Fibroblast of the aortic adventitia (primary cell): Measurements from ENCODE around the gene CEP164. TPM values are rescaled to one million over a fixed set of nuclear protein-coding genes. Genes with fewer than 3 reads are reported as not detected.

Experiments used
- DNase-seq: peaks from one replicate; pipeline ENCODE4 v3.0.0-alpha.2; 2010; ENCODE audit warnings: low read depth
- H3K4me3 ChIP-seq: 2 replicates; pipeline ENCODE4 v1.5.1; 2011; ENCODE audit warnings: low read depth, mild to moderate bottlenecking, control low read depth, low read length, moderate library complexity
- total RNA-seq: library from RNA; depleted of rRNA; stranded (reverse); fragments of >200 nt; gene quantifications from 2 replicates; pipeline ENCODE4 v1.2.3, GENCODE V29; 2012; ENCODE audit warnings: low replicate concordance
- TF ChIP-seq, protein P1 (sequence below): IDR thresholded peaks from 2 replicates; pipeline ENCODE4 v1.5.1; 2011; ENCODE audit warnings: mild to moderate bottlenecking, low read length, control low read depth, inconsistent platforms; ENCODE audit not compliant: insufficient read depth

The CEP164 gene
- total RNA-seq, 1 donor, result 38.5 TPM

DNA sequence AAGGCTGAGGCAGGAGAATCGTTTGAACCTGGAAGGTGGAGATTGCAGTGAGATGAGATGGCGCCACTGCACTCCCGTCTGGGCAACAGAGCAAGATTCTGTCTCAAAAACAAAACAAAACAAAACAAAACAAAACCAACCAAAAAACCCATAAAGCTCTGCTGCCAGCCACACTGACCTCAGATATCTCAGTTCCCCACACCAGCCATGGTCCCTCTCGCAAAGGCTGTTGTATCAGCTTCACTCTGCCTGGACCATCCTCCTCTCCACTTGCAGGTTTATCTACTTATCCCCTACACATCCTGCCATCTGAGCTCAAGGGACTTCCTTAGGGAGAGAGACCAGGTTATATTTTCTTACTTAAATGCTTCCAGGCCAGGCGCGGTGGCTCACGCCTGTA, 25.4 kb upstream of the CEP164 start:
- TF ChIP-seq, protein P1, sequence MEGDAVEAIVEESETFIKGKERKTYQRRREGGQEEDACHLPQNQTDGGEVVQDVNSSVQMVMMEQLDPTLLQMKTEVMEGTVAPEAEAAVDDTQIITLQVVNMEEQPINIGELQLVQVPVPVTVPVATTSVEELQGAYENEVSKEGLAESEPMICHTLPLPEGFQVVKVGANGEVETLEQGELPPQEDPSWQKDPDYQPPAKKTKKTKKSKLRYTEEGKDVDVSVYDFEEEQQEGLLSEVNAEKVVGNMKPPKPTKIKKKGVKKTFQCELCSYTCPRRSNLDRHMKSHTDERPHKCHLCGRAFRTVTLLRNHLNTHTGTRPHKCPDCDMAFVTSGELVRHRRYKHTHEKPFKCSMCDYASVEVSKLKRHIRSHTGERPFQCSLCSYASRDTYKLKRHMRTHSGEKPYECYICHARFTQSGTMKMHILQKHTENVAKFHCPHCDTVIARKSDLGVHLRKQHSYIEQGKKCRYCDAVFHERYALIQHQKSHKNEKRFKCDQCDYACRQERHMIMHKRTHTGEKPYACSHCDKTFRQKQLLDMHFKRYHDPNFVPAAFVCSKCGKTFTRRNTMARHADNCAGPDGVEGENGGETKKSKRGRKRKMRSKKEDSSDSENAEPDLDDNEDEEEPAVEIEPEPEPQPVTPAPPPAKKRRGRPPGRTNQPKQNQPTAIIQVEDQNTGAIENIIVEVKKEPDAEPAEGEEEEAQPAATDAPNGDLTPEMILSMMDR, result no peak
- H3K4me3 ChIP-seq, result no peak overlapping the region
- no peak for DNase-seq

DNA sequence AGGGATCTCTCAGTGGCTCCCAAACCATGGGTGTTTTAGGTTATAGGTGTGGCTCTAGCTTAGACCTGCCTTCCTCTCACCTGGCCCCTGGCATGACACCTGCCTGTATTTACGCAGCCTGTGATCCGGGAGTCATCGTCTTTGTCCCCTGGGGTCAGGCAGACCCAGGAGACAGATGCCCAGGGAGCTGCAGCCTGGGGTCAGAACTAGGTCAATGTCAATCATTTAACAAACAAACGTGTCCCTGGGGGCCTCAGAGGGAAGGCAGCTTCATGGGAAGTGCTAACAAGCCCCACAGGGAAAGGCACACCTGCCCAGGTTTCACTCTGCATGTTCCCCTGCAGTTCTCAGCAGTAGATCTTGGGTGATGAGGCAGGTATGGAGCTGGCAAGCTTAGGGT, 24.6 kb upstream of the CEP164 start:
- no peak overlapping the region for H3K4me3 ChIP-seq
- no peak for DNase-seq
- TF ChIP-seq, protein P1, result no peak

DNA sequence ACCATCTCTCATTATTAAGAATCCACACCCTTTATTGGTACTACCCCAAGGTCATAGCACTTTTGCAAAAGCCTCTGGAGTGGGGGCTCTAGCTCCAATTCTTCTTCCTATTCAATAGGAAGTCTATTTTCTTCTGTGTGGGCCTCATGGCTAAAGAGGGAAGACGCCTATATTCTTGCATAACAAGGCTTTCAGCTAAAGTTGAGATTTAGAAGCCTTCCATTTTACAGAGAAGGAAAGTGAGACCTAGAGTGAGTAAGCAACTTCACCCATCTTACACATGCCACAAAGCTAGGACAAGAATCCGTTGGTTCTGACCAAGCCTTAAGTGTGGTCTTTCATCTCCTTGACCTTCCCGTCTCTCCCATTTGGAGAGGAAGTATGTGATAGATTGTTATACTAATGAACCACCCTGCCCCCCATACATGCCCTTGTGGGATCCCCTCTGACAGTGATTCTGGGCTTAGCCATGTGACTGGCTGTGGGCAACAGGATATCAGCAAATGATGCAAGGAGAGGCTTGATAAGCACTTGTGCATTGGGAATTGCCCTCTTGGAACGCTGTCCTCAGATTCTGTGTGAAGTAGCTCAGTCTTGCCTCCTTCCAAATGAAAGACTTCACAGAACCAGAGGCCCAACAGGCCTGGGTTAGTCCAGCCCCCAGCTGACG, 23.9 kb upstream of the CEP164 start:
- TF ChIP-seq, protein P1, result no peak
- DNase-seq, result no peak

DNA sequence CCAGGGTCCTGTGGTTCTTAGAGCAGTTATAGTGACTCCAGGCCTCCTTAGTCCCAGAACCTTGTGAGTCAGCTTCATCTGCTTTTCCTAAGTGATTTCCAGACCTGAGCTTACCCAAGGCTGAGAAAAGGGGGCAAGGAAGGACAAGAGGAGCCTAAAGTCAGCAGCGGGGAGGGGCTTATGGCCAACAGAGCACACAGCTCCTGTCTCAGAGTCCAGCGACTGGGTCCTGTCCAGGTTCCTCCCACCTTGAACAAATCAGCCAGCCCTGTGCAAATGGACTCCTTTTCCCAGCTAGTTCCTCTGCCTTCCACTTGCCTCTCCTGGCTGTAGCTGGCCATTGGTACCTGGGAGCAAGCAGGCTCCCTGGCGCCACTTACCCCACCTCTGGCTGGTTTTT, 22.5 kb upstream of the CEP164 start:
- TF ChIP-seq, protein P1, result no peak
- no peak overlapping the region for H3K4me3 ChIP-seq
- no peak for DNase-seq

More for the DNA sequence above, 23.9 kb upstream of the CEP164 start:
- no peak overlapping the region for H3K4me3 ChIP-seq

DNA sequence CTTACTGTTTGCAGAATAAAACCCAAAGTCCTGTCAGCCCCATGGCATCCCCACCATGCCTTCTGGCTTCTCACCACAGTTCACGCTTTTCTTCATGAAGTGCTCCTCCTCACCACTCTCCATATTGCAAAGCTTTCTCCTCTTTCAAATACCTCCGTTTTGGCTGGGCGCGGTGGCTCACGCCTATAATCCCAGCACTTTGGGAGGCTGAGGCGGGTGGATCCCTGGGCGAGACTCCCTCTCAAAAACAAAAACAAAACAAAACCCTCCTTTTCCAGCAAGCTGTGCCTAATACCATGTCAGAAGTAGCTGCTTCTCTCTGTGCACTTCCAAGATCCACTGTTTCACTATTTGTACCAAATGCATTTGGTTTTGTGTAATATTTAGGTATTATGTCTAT, 18.3 kb upstream of the CEP164 start:
- TF ChIP-seq, protein P1, result no peak
- no peak for DNase-seq
- H3K4me3 ChIP-seq, result no peak overlapping the region

DNA sequence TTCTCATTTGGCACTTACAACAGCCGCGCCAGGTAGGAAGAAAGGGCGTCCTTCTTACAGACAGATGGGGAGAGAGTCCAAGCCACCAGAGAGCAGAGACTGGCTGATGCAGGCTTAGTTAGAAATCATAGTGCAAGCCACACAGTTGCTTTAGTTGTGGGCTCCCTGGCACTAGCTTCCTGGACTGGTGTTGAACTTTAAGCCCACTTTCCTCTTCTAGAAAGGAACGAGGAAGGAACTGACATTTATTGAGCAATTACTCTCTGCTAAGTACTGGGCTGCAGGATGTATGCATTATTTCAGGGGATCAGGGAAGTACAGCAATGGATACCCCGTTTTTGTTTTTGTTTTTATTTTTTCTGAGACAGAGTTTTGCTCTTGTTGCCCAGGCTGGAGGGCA, 14.6 kb upstream of the CEP164 start:
- TF ChIP-seq, protein P1, result no peak
- no peak for DNase-seq
- H3K4me3 ChIP-seq, result no peak overlapping the region
